H1 (cell line): ENCODE results near the gene RNF38. TPM values are rescaled to one million over a fixed set of nuclear protein-coding genes. Genes with fewer than 3 reads are reported as not detected.

Experiments
- CTCF ChIA-PET: fragments of 300-600 bp; sonication (Branson Sonifier 250); formaldehyde crosslinking; loops from one replicate; lab custom pipeline; 2021; ENCODE audit not compliant: partially characterized antibody; lab: Charles Lee
- POLR2A ChIA-PET: fragments of 300-600 bp; sonication (Branson Sonifier 250); formaldehyde crosslinking; loops from one replicate; lab custom pipeline; 2021; ENCODE audit warnings: inconsistent platforms; ENCODE audit not compliant: partially characterized antibody; lab: Charles Lee
- DNase-seq, 2 experiments: peaks; one replicate each; pipeline versions ENCODE4 v3.0.0 to v3.0.0-alpha.2; 2010 to 2022; ENCODE audit warnings: low spot score in 2 of 2, low read depth in 1 of 2, mixed read lengths in 1 of 2
- FAIRE-seq: peaks from 2 replicates; lab custom pipeline; 2011; peaks lifted over from hg19 to GRCh38; lab: Jason Lieb, UNC
- H2AFZ ChIP-seq: 2 replicates; pipeline ENCODE4 v1.8.1; 2012; ENCODE audit warnings: low read length, inconsistent platforms
- H2AK5ac ChIP-seq: 2 replicates; pipeline ENCODE4 v1.6.1; 2013; ENCODE audit warnings: low read depth, low read length
- H2BK120ac ChIP-seq: replicated peaks from 2 replicates; pipeline ENCODE3; 2013; ENCODE audit warnings: low read depth, low read length, inconsistent platforms
- H2BK12ac ChIP-seq: 2 replicates; pipeline ENCODE4 v1.6.1; 2013; ENCODE audit warnings: low read depth, low read length
- H2BK15ac ChIP-seq: 2 replicates; pipeline ENCODE4 v1.6.1; 2013; ENCODE audit warnings: low read length
- H2BK20ac ChIP-seq: 2 replicates; pipeline ENCODE4 v1.6.1; 2013; ENCODE audit warnings: low read length
- H2BK5ac ChIP-seq: 2 replicates; pipeline ENCODE4 v1.6.1; 2013; ENCODE audit warnings: low read depth, low read length
- H3K14ac ChIP-seq: 2 replicates; pipeline ENCODE4 v1.6.1; 2013; ENCODE audit warnings: inconsistent platforms; ENCODE audit not compliant: insufficient read length
- H3K18ac ChIP-seq: 2 replicates; pipeline ENCODE4 v1.6.1; 2013; ENCODE audit warnings: low read length; ENCODE audit errors: extremely low read depth
- H3K23ac ChIP-seq: 2 replicates; pipeline ENCODE4 v1.6.1; 2013; ENCODE audit warnings: inconsistent platforms; ENCODE audit not compliant: insufficient read length
- H3K23me2 ChIP-seq: 2 replicates; pipeline ENCODE4 v1.6.1; 2013; ENCODE audit warnings: low read depth, low read length
- H3K27ac ChIP-seq: 2 replicates; pipeline ENCODE4 v1.6.1; 2011; ENCODE audit warnings: low read depth, low read length, inconsistent platforms
- H3K27me3 ChIP-seq, 4 experiments: replicated peaks in 1 of 4; 1 replicate in 1 of 4; 2 replicates in 3 of 4; pipeline versions ENCODE4 v1.6.1 to v1.8.1; 2011 to 2013; ENCODE audit warnings: low read length in 3 of 4, mild to moderate bottlenecking in 3 of 4, inconsistent platforms in 2 of 4, mixed read lengths in 2 of 4, moderate library complexity in 1 of 4; ENCODE audit not compliant: control insufficient read depth in 3 of 4, insufficient read depth in 3 of 4; ENCODE audit errors: extremely low read depth in 1 of 4
- H3K36me3 ChIP-seq, 4 experiments: 2 replicates each; pipeline versions ENCODE4 v1.6.1 to v1.8.1; 2011 to 2013; ENCODE audit warnings: mild to moderate bottlenecking in 4 of 4, low read length in 3 of 4, moderate library complexity in 2 of 4, control low read depth in 1 of 4, inconsistent platforms in 1 of 4; ENCODE audit not compliant: insufficient read depth in 4 of 4, control insufficient read depth in 2 of 4
- H3K4ac ChIP-seq: replicated peaks from 2 replicates; pipeline ENCODE3; 2013; ENCODE audit warnings: low read length, low read depth, mixed read lengths, inconsistent platforms; ENCODE audit not compliant: insufficient read length
- H3K4me1 ChIP-seq, 4 experiments: replicated peaks in 1 of 4; 1 replicate in 1 of 4; 2 replicates in 3 of 4; pipeline versions ENCODE4 v1.6.1 to v1.8.1; 2011 to 2013; ENCODE audit warnings: low read length in 3 of 4, inconsistent platforms in 2 of 4, mixed read lengths in 1 of 4; ENCODE audit not compliant: insufficient read depth in 4 of 4, control insufficient read depth in 3 of 4
- H3K4me2 ChIP-seq, 2 experiments: 2 replicates each; pipeline versions ENCODE4 v1.6.1 to v1.8.1; 2011 to 2013; ENCODE audit warnings: low read depth in 2 of 2, low read length in 2 of 2, control low read depth in 1 of 2, inconsistent platforms in 1 of 2, mild to moderate bottlenecking in 1 of 2; ENCODE audit not compliant: insufficient read depth in 1 of 2
- H3K4me3 ChIP-seq, 4 experiments: fragments of 200-600, 300-600 bp in 1 of 4; sonication (generic), shearing (Covaris generic), sonication (Bioruptor Twin) in 1 of 4; 2 replicates each; pipeline versions ENCODE4 v1.5.1 to v1.8.1; 2011 to 2016; ENCODE audit warnings: low read length in 4 of 4, low read depth in 3 of 4, control low read depth in 2 of 4, inconsistent platforms in 2 of 4, mild to moderate bottlenecking in 2 of 4, mixed read lengths in 1 of 4, moderate library complexity in 1 of 4; ENCODE audit not compliant: insufficient read depth in 2 of 4; ENCODE audit errors: extremely low read depth in 1 of 4
- H3K56ac ChIP-seq: replicated peaks from 2 replicates; pipeline ENCODE3; 2013; ENCODE audit warnings: low read depth, mild to moderate bottlenecking, mixed read lengths, low read length, inconsistent platforms; ENCODE audit not compliant: insufficient read length
- H3K79me1 ChIP-seq: 2 replicates; pipeline ENCODE4 v1.6.1; 2013; ENCODE audit warnings: low read depth, low read length, control low read depth
- H3K79me2 ChIP-seq, 2 experiments: 2 replicates each; pipeline versions ENCODE4 v1.6.1 to v1.8.1; 2012 to 2013; ENCODE audit warnings: low read length in 2 of 2, mild to moderate bottlenecking in 2 of 2, inconsistent platforms in 1 of 2; ENCODE audit not compliant: insufficient read depth in 2 of 2, control insufficient read depth in 1 of 2
- H3K9ac ChIP-seq, 4 experiments: replicated peaks in 1 of 4; 1 replicate in 1 of 4; 2 replicates in 3 of 4; pipeline versions ENCODE4 v1.6.1 to v1.8.1; 2011 to 2013; ENCODE audit warnings: low read depth in 3 of 4, low read length in 3 of 4, control low read depth in 2 of 4, mild to moderate bottlenecking in 2 of 4, moderate library complexity in 2 of 4, inconsistent platforms in 1 of 4; ENCODE audit errors: extremely low read depth in 1 of 4
- H3K9me3 ChIP-seq, 2 experiments: 2 replicates each; pipeline versions ENCODE4 v1.6.1 to v1.8.1; 2012 to 2013; ENCODE audit warnings: mild to moderate bottlenecking in 2 of 2, moderate library complexity in 2 of 2, control low read depth in 1 of 2, inconsistent platforms in 1 of 2, low read depth in 1 of 2, low read length in 1 of 2, mixed read lengths in 1 of 2; ENCODE audit not compliant: insufficient read depth in 2 of 2
- H4K20me1 ChIP-seq, 2 experiments: replicated peaks in 1 of 2; 2 replicates each; pipeline versions ENCODE3 to v1.8.1; 2011 to 2013; ENCODE audit warnings: inconsistent platforms in 2 of 2, low read length in 2 of 2, mild to moderate bottlenecking in 1 of 2; ENCODE audit not compliant: insufficient read depth in 2 of 2, control insufficient read depth in 1 of 2
- H4K5ac ChIP-seq: 2 replicates; pipeline ENCODE4 v1.6.1; 2013; ENCODE audit warnings: low read length, low read depth, mixed read lengths, inconsistent platforms; ENCODE audit not compliant: insufficient read length
- H4K8ac ChIP-seq: 2 replicates; pipeline ENCODE4 v1.8.0; 2013; ENCODE audit warnings: mild to moderate bottlenecking, moderate library complexity, low read length, inconsistent platforms; ENCODE audit not compliant: insufficient read depth; ENCODE audit errors: extremely low read depth
- H4K91ac ChIP-seq: replicated peaks from 2 replicates; pipeline ENCODE3; 2013; ENCODE audit warnings: low read length, mixed read lengths, inconsistent platforms; ENCODE audit not compliant: insufficient read length
- BCL11A ChIP-seq, 2 experiments: IDR thresholded peaks; one replicate each; pipeline ENCODE4 v1.6.1; 2011; ENCODE audit warnings: low read depth in 2 of 2, low read length in 2 of 2, mild to moderate bottlenecking in 2 of 2
- CTBP2 ChIP-seq: IDR thresholded peaks from 2 replicates; pipeline ENCODE4 v1.7.0; 2011; ENCODE audit warnings: borderline replicate concordance, mild to moderate bottlenecking, moderate library complexity, mixed read lengths, low read length; ENCODE audit not compliant: insufficient read depth, insufficient read length
- WGBS, 2 experiments: shearing (Covaris generic) in 1 of 2; methylation state at CpG; one replicate each; pipeline versions ENCODE4 v1.1.6 to v1.1.7; 2013 to 2015; ENCODE audit warnings: low lambda C conversion rate in 2 of 2, mixed read lengths in 2 of 2, inconsistent platforms in 1 of 2, low coverage in 1 of 2, missing lambda C conversion rate in 1 of 2; ENCODE audit not compliant: insufficient replicate concordance in 2 of 2, insufficient coverage in 1 of 2, insufficient read length in 1 of 2; ENCODE audit errors: extremely low coverage in 1 of 2, missing lambda C conversion rate in 1 of 2; 5-methylcytosine and 5-hydroxymethylcytosine counted together
- polyA plus RNA-seq, 7 experiments: library from polyadenylated mRNA; depleted of rRNA in 3 of 7; stranded (reverse) in 5 of 7; unstranded in 2 of 7; fragments of >200 nt in 5 of 7; fragments of 200-250 nt in 2 of 7; gene quantifications; 1 replicate in 5 of 7; 2 replicates in 1 of 7; 4 replicates in 1 of 7; pipeline versions ENCODE4 v1.2.1 to v1.2.3, GENCODE V29; 2011 to 2013; ENCODE audit warnings: missing spikeins in 2 of 7, mixed read lengths in 2 of 7
- total RNA-seq: library from RNA; stranded (reverse); fragmentation: NEBNext Ultra II Directional; extraction: Animal tissue kit (Norgen Biotek cat#: 25700); gene quantifications from 2 replicates; pipeline ENCODE4 v1.2.1, GENCODE V29; 2021

The RNF38 gene
- total and polyA plus RNA-seq, 2 of the 8 experiments (the other 6 are each of a cell fraction or from before 2014, with no cell fraction given) = 54.9 to 60.9 TPM

DNA sequence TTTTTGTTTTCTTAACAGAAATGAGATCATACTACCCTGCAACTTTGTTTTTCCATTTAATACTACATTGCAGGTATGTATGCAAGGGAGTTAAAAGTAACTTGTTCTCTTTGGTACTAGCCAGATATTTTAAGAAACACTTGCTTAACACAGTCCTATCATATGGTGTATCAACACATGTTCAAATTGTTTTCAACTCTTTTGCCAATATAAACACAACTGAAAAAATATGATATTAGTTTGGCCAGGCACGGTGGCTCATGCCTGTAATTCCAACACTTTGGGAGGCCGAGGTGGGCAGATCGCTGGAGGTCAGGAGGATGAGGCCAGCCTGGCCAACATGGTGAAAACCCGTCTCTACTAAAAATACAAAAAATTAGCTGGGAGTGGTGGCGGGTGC is 41.6 kb downstream of the RNF38 start:
- H3K79me2 ChIP-seq = peaks cover 0 to 4% of the 10 kb centered on the region in 2 experiments; a peak in 1 of 4 replicates
- peaks cover 0 to 2% of the 10 kb centered on the region in 2 experiments for H4K20me1 ChIP-seq
- no peak overlapping the region for H4K91ac ChIP-seq
- ChIA-PET CTCF (interaction anchor here (1.1 to 1.3 kb wide), 2 partner anchors 13 to 95 kb away, joined by 3 to 4 read pairs; no protein-coding TSS in a partner anchor), POLR2A (no interaction called here)
- no peak overlapping the region for H2BK15ac ChIP-seq
- no peak overlapping the region for H2AK5ac ChIP-seq
- H3K9me3 ChIP-seq = no peaks in the 10 kb centered on the region
- no peaks in the 10 kb centered on the region for H3K23me2 ChIP-seq
- H3K79me1 ChIP-seq = no peaks in the 10 kb centered on the region
- H3K23ac ChIP-seq = no peak overlapping the region
- H3K14ac ChIP-seq = no peak overlapping the region
- H2BK5ac ChIP-seq = no peak overlapping the region
- H3K4me2 ChIP-seq = no peak overlapping the region
- H3K4ac ChIP-seq = no peak overlapping the region
- H4K8ac ChIP-seq = no peak overlapping the region
- no peaks in the 10 kb centered on the region for H3K27me3 ChIP-seq
- H2BK20ac ChIP-seq = no peak overlapping the region
- WGBS, 2 experiments = 95% methylated on average over 5 of the region's 5 CpGs; no CpG with 5 or more reads in 1 of the 2 experiments
- DNase-seq = no peak
- H3K4me1 ChIP-seq = no peaks in the 10 kb centered on the region
- H3K9ac ChIP-seq = no peak overlapping the region
- no peak overlapping the region for H2BK12ac ChIP-seq
- H3K56ac ChIP-seq = no peak overlapping the region
- no peak overlapping the region for H2AFZ ChIP-seq
- H4K5ac ChIP-seq = no peak overlapping the region
- H3K36me3 ChIP-seq = peaks cover 2 to 52% (median 23%) of the 10 kb centered on the region in 4 experiments
- no peak overlapping the region for H3K27ac ChIP-seq
- no peak overlapping the region for H2BK120ac ChIP-seq
- no peak overlapping the region for H3K4me3 ChIP-seq
- FAIRE-seq = no peak
- H3K18ac ChIP-seq = no peak overlapping the region
- TF ChIP-seq BCL11A (IDR thresholded peaks at IDR 0.05; ENCODE audit: low read depth in 2 of 2, low read length in 2 of 2) (no peak), CTBP2 (no peak)
